HPDE6-E6E7 (cell line): ENCODE data around the gene NAALADL2.
"Not testable (repeated sequence)": the region's sequence is repeated elsewhere in the genome, so short reads cannot be mapped to it uniquely, and the experiment has no call there.

Experiments
- DNase-seq: peaks from one replicate; pipeline ENCODE4 v3.0.0; 2011; ENCODE audit warnings: missing footprints; ENCODE audit errors: extremely low spot score

NAALADL2 gene

DNA sequence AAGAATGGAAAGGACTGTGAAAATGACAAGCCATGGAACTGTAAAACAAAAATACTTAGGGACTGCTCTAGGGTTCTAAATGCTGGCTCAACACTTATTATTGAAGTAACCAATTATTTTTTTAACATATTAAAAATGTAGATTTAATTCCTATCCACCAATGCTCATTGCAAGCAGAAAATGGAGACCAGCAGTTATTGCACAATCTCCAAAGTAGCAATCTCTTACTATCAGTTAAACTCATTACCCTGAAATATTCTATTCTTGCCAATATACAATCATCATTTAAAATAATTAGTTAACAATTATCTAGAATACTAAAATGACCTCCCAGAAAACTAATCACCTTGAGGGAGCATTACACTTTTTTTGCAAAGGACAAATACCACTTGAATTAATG is 499.8 kb downstream of the NAALADL2 start:
- no peak for DNase-seq

DNA sequence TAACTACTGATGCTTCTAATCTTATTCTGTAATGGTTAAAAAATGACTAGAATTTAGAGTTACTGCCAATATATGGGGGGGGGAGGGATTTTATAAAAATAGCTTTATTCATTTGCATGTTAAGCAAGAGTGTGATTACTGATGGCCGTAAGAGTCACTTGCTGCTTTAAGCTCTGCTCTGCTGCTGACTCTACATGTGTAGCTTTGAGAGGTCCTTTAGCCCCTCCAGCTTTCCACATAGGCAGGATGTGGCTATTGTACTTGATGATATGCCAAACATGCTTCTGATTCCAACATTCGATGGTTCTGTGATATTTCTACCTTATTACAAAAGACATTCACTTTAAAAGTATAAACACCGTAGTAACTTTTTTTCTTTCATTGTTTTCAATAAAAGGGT is 511.3 kb downstream of the NAALADL2 start:
- not testable (repeated sequence) for DNase-seq

DNA sequence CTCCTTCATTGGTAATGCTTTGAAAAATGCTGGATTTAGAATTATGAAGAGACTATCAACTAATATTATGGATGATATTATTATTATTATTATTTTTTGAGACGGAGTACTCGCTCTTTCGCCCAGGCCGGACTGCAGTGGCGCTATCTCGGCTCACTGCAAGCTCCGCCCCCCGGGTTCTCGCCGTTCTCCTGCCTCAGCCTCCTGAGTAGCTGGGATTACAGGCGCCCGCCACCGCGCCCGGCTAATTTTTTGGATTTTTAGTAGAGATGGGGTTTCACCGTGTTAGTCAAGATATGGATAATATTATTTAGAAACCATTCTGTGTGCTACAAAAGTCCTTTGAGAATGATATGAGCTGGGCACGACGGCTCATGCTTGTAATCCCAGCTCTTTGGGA is 512.1 kb downstream of the NAALADL2 start:
- DNase-seq: not testable (repeated sequence)

DNA sequence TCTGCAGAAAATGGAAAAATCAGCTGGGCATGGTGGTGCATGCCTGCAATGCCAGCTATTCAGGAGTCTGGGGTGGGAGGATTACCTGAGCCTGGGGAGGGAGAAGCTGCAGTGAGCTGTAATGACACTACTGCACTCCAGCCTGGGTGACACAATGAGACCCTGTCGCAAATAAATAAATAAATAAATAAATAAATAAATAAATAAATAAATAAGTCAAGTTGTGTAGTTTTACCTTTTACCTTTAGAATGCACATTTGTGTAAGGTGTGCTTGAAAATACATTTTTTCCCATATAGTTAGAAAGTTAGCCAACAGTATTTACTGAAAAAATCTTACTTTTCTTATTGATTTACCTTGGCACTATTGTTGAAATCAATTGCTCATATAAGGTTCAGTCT is 515.6 kb downstream of the NAALADL2 start:
- no peak for DNase-seq

DNA sequence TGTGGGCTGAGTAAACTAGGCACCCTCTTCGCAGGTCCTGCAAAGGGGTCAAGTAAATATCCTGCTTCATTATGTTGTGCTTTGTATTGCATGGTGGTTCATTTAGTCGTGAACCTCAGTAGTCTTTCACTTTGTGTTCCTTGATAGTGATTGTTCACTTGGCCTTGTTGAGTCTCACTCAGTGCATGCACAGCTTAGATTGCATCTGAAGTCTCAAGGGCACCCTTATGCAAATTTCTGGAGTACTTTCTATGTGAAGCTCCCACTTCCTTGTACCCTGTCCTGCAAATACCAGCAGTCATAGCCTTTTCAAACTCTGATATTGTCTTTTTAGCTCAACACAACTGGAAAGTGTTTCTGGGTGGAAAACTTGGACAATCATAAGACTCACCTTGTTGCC is 519.2 kb downstream of the NAALADL2 start:
- no peak for DNase-seq

- DNase-seq: no peak
Observed at GRCh38 chr3:175381685-175382084, 522.6 kb downstream of the NAALADL2 start.

GRCh38 chr3:175383371-175383770 is 524.2 kb downstream of the NAALADL2 start:
- DNase-seq: no peak

DNA sequence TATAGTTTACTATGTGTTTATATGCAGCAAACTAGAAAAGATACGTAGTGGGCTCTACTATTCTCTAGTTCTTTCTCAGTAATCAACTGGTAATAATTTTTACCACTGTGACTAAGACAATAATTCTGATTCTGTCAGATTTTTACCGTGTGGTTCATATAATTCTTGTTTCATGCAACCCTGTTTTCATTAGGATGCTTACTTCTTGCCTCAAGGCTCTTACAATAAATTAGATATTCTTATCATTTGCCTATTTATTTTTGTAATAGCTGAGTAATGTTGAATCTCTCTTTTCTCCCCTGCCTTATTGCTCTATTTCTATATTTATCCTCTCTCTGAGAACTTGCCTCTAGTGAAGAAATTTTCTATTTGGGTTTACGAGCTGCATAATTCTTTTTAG is 524.7 kb downstream of the NAALADL2 start:
- DNase-seq: no peak

- DNase-seq: no peak
Observed at GRCh38 chr3:175384569-175384968, 525.4 kb downstream of the NAALADL2 start.

DNA sequence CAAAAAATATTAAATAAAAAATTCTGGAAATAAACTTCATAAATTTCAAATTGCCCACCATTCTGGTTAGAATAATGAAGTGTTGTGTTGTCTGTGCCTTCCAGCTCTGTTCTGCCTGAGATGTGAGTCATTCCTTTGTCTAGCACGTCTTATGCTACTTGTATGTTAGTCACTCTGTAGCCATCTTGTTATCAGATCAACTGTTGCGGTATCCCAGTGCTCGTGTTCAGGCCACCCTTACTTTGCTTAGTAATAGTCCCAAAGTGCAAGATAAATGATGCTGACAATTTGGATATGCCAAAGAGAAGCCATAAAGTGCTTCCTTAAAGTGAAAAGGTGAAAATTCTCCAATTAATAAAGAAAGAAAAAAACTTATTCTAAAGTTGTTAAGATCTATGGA is 527.5 kb downstream of the NAALADL2 start:
- DNase-seq: peak; percentile 42

DNA sequence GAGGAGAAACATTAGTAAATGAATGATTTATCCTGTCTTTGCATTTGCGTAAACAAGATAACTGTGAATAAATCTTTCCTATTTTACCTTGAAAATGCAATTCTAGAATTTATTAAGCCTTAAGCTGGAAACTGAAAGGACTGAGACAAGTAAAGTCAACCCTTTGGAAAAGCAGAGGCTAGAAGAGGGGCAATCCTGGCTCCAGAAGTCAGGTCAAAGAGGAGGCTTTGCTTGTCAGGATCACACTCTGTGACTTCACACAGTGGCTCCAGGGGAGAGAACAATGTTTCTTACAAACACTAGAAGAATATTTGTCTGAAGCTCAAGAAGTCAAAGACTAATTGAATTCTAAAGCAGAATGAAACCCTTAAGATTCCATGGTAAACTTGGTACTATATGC is 530.4 kb downstream of the NAALADL2 start:
- DNase-seq: no peak

- no peak for DNase-seq
Observed at GRCh38 chr3:175391601-175392000, 532.5 kb downstream of the NAALADL2 start.

- DNase-seq: no peak
Observed at GRCh38 chr3:175392653-175393052, 533.5 kb downstream of the NAALADL2 start.

- DNase-seq: no peak
Observed at GRCh38 chr3:175397372-175397771, 538.2 kb downstream of the NAALADL2 start.

DNA sequence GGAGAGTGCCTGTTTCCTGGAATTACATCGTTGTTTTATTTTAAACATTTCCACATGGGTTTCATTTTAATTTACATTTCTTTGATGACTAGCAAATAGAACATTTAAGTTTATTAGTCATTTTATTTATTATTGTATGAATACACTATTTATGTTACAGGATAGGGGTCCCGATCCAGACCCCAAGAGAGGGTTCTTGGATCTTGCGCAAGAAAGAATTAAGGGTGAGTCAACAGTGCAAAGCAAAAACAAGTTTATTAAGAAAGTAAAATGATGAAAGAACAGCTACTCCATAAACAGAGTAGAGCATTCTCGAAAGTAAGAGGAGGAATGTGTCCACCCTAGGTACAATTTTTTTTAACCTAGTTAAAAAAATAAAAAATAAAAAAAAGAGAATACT is 539.5 kb downstream of the NAALADL2 start:
- no peak for DNase-seq

DNA sequence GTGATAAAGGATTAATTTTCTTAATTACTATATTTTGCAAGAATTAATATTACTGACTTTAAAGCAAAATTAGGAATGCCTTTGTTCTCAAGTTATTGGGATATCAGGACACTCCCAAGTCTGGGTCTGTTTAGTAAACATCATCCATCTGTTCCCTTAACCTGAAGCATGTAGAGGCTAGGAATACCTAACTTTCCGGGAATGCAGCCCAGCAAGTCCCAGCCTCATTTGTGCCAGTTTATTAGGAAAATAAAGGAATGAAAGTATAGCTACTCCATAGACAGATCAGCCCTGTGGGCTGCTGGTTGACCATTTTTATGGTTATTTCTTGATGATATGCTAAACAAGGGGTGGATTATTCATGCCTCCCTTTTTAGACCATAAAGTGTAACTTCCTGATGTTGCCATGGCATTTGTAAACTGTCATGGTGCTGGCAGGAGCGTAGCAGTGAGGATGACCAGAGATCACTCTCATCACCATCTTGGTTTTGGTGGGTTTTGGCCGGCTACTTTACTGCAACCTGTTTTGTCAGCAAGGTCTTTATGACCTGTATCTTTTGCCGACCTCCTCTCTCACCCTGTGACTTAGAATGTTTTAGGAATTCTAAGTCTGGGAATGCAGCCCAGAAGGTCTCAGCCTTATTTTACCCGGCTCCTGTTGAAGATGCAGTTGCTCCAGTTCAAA is 540.2 kb downstream of the NAALADL2 start:
- no peak for DNase-seq

- DNase-seq: no peak
Observed at GRCh38 chr3:175404027-175404426, 544.9 kb downstream of the NAALADL2 start.

- DNase-seq: no peak
Observed at GRCh38 chr3:175404621-175405020, 545.5 kb downstream of the NAALADL2 start.

- DNase-seq: no peak
Observed at GRCh38 chr3:175410251-175410650, 551.1 kb downstream of the NAALADL2 start.

GRCh38 chr3:175411405-175411804 is 552.3 kb downstream of the NAALADL2 start:
- no peak for DNase-seq

DNA sequence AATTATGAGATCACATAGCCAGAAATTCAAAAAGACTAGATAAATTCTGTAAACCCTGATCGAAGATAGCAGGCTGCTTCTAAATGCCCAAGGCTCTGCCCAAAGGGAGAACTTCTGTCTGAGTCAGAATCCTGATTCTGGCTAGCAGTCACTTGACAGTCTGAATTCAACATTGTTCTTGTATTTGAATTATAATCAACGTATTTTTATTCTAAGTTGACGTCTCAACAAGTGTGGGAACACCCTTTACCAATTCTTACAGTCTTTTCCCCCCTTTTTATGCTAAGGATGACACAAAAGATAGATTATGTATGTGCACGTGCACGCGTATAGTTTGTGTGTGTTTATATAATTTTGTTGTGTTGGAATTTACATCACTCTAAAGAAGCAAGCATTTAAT is 552.8 kb downstream of the NAALADL2 start:
- DNase-seq: no peak

- no peak for DNase-seq
Observed at GRCh38 chr3:175413926-175414325, 554.8 kb downstream of the NAALADL2 start.

GRCh38 chr3:175416600-175416999 is 557.5 kb downstream of the NAALADL2 start:
- DNase-seq: no peak

DNA sequence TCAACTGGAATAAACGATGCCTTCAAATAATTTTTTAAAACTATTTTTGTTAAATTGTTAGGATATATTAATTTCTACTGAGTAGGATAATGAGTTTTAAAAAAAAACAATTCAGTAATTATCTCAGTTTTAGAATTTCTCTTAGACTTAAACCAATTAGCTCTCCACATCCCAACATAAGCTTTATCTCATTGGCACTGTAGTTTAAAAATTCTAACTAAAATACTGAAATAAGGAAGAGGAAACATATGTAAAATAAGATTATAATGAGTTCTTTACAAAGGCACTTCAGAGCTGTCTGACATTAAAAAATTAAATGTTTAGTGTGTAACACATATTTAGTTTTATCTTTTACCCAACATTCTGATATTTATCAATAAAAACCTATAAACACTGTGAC is 558.3 kb downstream of the NAALADL2 start:
- no peak for DNase-seq
